GM21367 (cell line): ENCODE data around the gene CLCNKB.
"Not testable (repeated sequence)": the region's sequence is repeated elsewhere in the genome, so short reads cannot be mapped to it uniquely, and the experiment has no call there.

Experiments
- ATAC-seq: cut with Tn5 transposase; IDR thresholded peaks from one replicate; pipeline ENCODE4 v1.9.1; 2021; ENCODE audit not compliant: unreplicated experiment

CLCNKB gene

GRCh38 chr1:16014509-16015482 lies 28.8 kb upstream of the CLCNKB start:
- ATAC-seq: no peak

GRCh38 chr1:16015491-16015890 lies 28.1 kb upstream of the CLCNKB start:
- no peak for ATAC-seq

GRCh38 chr1:16015960-16016901 lies 27.4 kb upstream of the CLCNKB start:
- no peak for ATAC-seq

- no peak for ATAC-seq
These were observed 26.5 kb upstream of the CLCNKB start for GRCh38 chr1:16017076-16017460.

- ATAC-seq: no peak
These were observed 25.9 kb upstream of the CLCNKB start, which contains the start of gene HSPB7 for GRCh38 chr1:16017461-16018303. Gene HSPB7 (minus strand): TSS chr1:16018043. CDS start chr1:16017963, 80 bp downstream.

- ATAC-seq: no peak
These were observed 25.3 kb upstream of the CLCNKB start for GRCh38 chr1:16018308-16018707.

GRCh38 chr1:16018749-16019643 lies 24.6 kb upstream of the CLCNKB start:
- ATAC-seq: no peak

- no peak for ATAC-seq
These were observed 23.8 kb upstream of the CLCNKB start for GRCh38 chr1:16019644-16020277.

GRCh38 chr1:16020325-16020724 lies 23.3 kb upstream of the CLCNKB start:
- ATAC-seq: no peak

GRCh38 chr1:16020878-16021277 lies 22.7 kb upstream of the CLCNKB start:
- ATAC-seq: not testable (repeated sequence)

- no peak for ATAC-seq
These were observed 21.9 kb upstream of the CLCNKB start, which contains the start of gene CLCNKA for GRCh38 chr1:16021681-16022080. Gene CLCNKA (plus strand): TSS chr1:16022036. CDS start chr1:16022620, 584 bp downstream.

- no peak for ATAC-seq
These were observed 21.2 kb upstream of the CLCNKB start for GRCh38 chr1:16022393-16022792.

GRCh38 chr1:16023050-16023653 lies 20.4 kb upstream of the CLCNKB start:
- no peak for ATAC-seq

GRCh38 chr1:16026302-16026701 lies 17.3 kb upstream of the CLCNKB start:
- ATAC-seq: not testable (repeated sequence)

GRCh38 chr1:16026723-16027484 lies 16.7 kb upstream of the CLCNKB start:
- no peak for ATAC-seq

- no peak for ATAC-seq
These were observed 15.2 kb upstream of the CLCNKB start for GRCh38 chr1:16028237-16029002.

GRCh38 chr1:16029003-16029268 lies 14.6 kb upstream of the CLCNKB start:
- ATAC-seq: not testable (repeated sequence)
